ENCODE measurements around the gene PPARGC1A. TPM values are rescaled to one million over a fixed set of nuclear protein-coding genes. Genes with fewer than 3 reads are reported as not detected.

The PPARGC1A gene
- polyA plus RNA-seq, 2 of the 4 experiments (the other 2 are of a cell fraction) = 0.04 TPM

DNA sequence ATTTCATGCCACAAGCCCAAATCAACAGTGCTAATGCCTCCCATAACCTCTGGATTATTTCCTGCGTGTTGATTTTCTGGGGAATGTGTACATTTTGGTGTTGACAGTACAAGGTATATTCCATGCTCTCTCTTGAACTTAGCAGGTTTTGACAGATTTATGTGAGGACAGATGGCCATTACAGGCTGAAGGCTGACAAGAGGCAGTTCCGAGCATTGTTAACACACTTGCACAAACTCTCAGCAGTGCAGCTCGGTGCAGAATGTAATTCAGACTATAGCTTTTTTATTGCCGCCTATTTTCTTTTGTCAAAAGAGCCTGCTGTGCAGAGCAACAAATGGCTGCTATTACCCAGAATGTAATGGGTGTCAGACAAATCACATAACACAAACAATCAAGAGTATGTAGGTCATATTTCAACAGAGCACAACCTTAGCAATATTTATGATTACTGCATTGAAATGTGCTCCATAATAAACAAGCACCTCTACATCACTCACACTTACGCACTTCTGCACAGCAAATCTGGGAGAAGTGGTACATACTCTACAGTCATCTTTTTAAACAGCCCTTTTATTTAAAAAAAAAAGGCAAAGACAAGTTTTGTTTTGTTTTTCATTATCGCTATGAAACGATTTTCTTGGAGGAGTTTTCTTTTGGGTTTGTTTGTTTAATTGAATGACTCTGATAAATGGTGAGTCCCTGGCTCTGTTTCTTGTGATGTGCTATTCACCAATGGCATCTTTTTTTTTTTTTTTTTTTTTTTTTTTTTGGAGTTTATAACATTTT is 71.6 kb downstream of the PPARGC1A start (continued):
- TF ChIP-seq, protein P1, sequence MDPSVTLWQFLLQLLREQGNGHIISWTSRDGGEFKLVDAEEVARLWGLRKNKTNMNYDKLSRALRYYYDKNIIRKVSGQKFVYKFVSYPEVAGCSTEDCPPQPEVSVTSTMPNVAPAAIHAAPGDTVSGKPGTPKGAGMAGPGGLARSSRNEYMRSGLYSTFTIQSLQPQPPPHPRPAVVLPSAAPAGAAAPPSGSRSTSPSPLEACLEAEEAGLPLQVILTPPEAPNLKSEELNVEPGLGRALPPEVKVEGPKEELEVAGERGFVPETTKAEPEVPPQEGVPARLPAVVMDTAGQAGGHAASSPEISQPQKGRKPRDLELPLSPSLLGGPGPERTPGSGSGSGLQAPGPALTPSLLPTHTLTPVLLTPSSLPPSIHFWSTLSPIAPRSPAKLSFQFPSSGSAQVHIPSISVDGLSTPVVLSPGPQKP (IDR thresholded peaks at IDR 0.05; ENCODE audit: low read depth, low read length) = no peak
- TF ChIP-seq, protein P2, sequence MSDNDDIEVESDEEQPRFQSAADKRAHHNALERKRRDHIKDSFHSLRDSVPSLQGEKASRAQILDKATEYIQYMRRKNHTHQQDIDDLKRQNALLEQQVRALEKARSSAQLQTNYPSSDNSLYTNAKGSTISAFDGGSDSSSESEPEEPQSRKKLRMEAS (IDR thresholded peaks at IDR 0.05) = no peak
- TF ChIP-seq ZFP36 (IDR thresholded peaks at IDR 0.05; ENCODE audit: borderline replicate concordance, partially characterized antibody) = no peak

DNA sequence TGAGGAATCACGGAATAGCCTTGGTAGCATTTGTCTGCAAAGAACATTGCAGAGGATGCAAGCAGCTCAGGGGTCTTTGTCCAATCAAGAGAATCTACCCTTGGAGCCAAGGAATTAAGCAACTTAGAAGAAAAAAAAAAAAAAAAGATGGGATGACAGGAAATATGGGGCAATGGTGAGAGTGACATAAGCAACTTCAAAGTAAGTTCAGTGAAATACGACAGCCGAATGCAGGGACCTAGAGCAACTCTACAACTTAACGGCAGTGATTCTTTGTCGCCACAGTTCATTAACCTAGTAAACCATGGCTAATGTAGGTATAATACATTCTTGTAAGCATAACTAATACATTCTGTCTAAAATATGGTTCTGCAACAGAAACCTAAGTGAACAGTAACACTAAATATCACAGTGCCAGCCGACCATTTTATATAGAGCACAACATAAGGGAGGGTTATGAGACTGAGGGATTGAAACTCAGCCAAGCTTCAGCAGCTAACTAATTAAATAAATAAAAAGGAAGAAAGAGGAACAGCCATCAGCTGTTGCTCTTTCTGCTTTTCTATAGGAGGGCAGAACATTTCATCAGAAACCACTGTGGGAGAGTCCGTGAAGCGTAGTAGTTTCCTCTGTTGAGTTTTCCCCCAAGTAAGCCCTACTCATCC is 74.7 kb downstream of the PPARGC1A start:
- ChIA-PET POLR2A (no interaction called here), CTCF (no interaction called here)
- no peak for ATAC-seq
- Histone ChIP-seq H3K9me3 (no peaks in the 10 kb centered on the region), H3K4me2 (no peak overlapping the region), H3K4me1 (no peaks in the 10 kb centered on the region), H3K27ac (no peak overlapping the region), H3K4me3 (no peak overlapping the region)
- no peak for TF ChIP-seq TP53 (CRISPR knock-in tag; IDR thresholded peaks at IDR 0.05)
- TF ChIP-seq, protein P2 (IDR thresholded peaks at IDR 0.05) = no peak
- no peak for TF ChIP-seq NR3C1 (IDR thresholded peaks at IDR 0.05)
- no peak for TF ChIP-seq HEYL (CRISPR knock-in tag; IDR thresholded peaks at IDR 0.05)
- no peak for TF ChIP-seq HMGXB4 (CRISPR knock-in tag; IDR thresholded peaks at IDR 0.05; ENCODE audit: borderline replicate concordance)
- no peak for TF ChIP-seq SREBF2 (IDR thresholded peaks at IDR 0.05)
- no peak for DNase-seq (ENCODE audit: low read depth in 1 of 2, low spot score in 1 of 2)
- 74% methylated on average over 8 of the region's 8 CpGs for WGBS (ENCODE audit: missing lambda C conversion rate)
- FAIRE-seq = no peak

DNA sequence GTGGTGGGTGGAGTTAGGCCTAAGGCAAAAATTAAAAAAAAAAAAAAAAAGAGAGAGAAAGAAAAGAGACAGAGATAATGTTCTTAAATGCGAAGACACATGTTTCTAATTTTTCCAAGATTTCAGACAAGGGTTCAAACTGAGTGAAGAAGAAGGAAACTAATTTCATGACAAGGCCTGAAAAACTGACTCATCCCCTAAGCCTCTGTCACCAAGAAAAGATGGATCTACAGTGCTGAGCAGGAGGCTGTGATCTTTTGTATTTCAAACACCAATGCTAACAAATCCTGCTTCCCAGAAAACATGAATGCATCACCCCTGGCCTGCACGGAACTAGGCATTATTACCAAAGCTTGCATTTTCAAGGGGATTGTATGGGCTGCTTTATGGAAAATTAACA is 75.3 kb downstream of the PPARGC1A start:
- Histone ChIP-seq H3K4me3 (no peak overlapping the region), H3K9me3 (no peaks in the 10 kb centered on the region), H3K4me1 (no peaks in the 10 kb centered on the region), H3K4me2 (no peak overlapping the region), H3K27ac (no peak overlapping the region)
- FAIRE-seq (no peak), DNase-seq (ENCODE audit: low read depth in 1 of 2, low spot score in 1 of 2) (no peak), ATAC-seq (no peak)
- 38% methylated on average over 2 of the region's 2 CpGs for WGBS (ENCODE audit: missing lambda C conversion rate)
- POLR2A ChIA-PET = no interaction called here
- CTCF ChIA-PET = no interaction called here
- no peak for TF ChIP-seq GATA3 (IDR thresholded peaks at IDR 0.05; ENCODE audit: borderline replicate concordance)
- no peak for TF ChIP-seq RFX5 (IDR thresholded peaks at IDR 0.05)
- TF ChIP-seq HDAC2 (IDR thresholded peaks at IDR 0.05) = no peak
- TF ChIP-seq ZNF302 (CRISPR knock-in tag; IDR thresholded peaks at IDR 0.05) = no peak
- no peak for TF ChIP-seq RNF2 (IDR thresholded peaks at IDR 0.05; ENCODE audit: borderline replicate concordance, low read depth)
- no peak for TF ChIP-seq CHD2 (IDR thresholded peaks at IDR 0.05; ENCODE audit: low read length, partially characterized antibody)
- no peak for TF ChIP-seq POLR2AphosphoS2 (conservative IDR thresholded peaks at IDR 0.05; ENCODE audit: low read length)
- no peak for TF ChIP-seq CEBPB (IDR thresholded peaks at IDR 0.05)

- ATAC-seq (no peak), FAIRE-seq (no peak), DNase-seq (ENCODE audit: low read depth in 1 of 2, low spot score in 1 of 2) (no peak)
- Histone ChIP-seq H3K4me1 (no peaks in the 10 kb centered on the region), H3K4me2 (no peak overlapping the region), H3K4me3 (no peak overlapping the region), H3K27ac (no peak overlapping the region), H3K9me3 (no peaks in the 10 kb centered on the region)
- no CpG with 5 or more reads among the region's 2 CpGs for WGBS (ENCODE audit: missing lambda C conversion rate)
- POLR2A ChIA-PET = no interaction called here
- CTCF ChIA-PET = no interaction called here
- TF ChIP-seq FOSL2 (IDR thresholded peaks at IDR 0.05) = no peak
- no peak for TF ChIP-seq FOSL2 (CRISPR knock-in tag; IDR thresholded peaks at IDR 0.05)
- no peak for TF ChIP-seq POLR2AphosphoS2 (conservative IDR thresholded peaks at IDR 0.05; ENCODE audit: low read length)
- no peak for TF ChIP-seq BHLHE40 (IDR thresholded peaks at IDR 0.05; ENCODE audit: low read depth, low read length)
- no peak for TF ChIP-seq BCL3 (IDR thresholded peaks at IDR 0.05)
- TF ChIP-seq CBX2 (IDR thresholded peaks at IDR 0.05; ENCODE audit: borderline replicate concordance, low read depth) = no peak
- no peak for TF ChIP-seq MAZ (IDR thresholded peaks at IDR 0.05; ENCODE audit: borderline replicate concordance, low read depth, low read length)
- TF ChIP-seq NPAS2 (CRISPR knock-in tag; IDR thresholded peaks at IDR 0.05; ENCODE audit: borderline replicate concordance) = no peak
- TF ChIP-seq RCOR1 (IDR thresholded peaks at IDR 0.05; ENCODE audit: low read depth, low read length) = no peak
These were observed 78.7 kb downstream of the PPARGC1A start for GRCh38 chr4:23811161-23811560.
